ENCODE results near the gene NKX6-1. TPM values are rescaled to one million over a fixed set of nuclear protein-coding genes. Genes with fewer than 3 reads are reported as not detected.

Gene NKX6-1
- polyA plus RNA-seq, 3 donors = 0.03 to 3.2 TPM; not detected in 1

- no peak overlapping the region for H3K27ac ChIP-seq (ENCODE audit: low read depth, low read length)
- 5 to 44% (median 6%) methylated on average over 67 to 69 of the region's 69 CpGs for WGBS, 3 donors
These were observed 16.2 kb downstream of the NKX6-1 start for GRCh38 chr4:84482564-84483563.

- H3K27ac ChIP-seq (ENCODE audit: low read depth, low read length) = no peak overlapping the region
- 4 to 16% (median 5%) methylated on average over 20 of the region's 20 CpGs for WGBS, 3 donors
These were observed 17.2 kb downstream of the NKX6-1 start for GRCh38 chr4:84481860-84482245.

- no peak overlapping the region for H3K27ac ChIP-seq (ENCODE audit: low read depth, low read length)
- WGBS, 3 donors = 6 to 46% (median 8%) methylated on average over 45 of the region's 45 CpGs
These were observed 17.8 kb downstream of the NKX6-1 start for GRCh38 chr4:84481077-84481859.

GRCh38 chr4:84480082-84480481 lies 19.0 kb downstream of the NKX6-1 start:
- 16 to 49% (median 16%) methylated on average over 4 of the region's 4 CpGs for WGBS, 3 donors
- no peak overlapping the region for H3K27ac ChIP-seq (ENCODE audit: low read depth, low read length)

GRCh38 chr4:84479663-84480062 lies 19.4 kb downstream of the NKX6-1 start:
- no peak overlapping the region for H3K27ac ChIP-seq (ENCODE audit: low read depth, low read length)
- 24 to 36% (median 25%) methylated on average over 6 of the region's 6 CpGs for WGBS, 3 donors

GRCh38 chr4:84477738-84478137 lies 21.4 kb downstream of the NKX6-1 start:
- no peak overlapping the region for H3K27ac ChIP-seq (ENCODE audit: low read depth, low read length)
- 66 to 83% (median 74%) methylated on average over 1 of the region's 1 CpG for WGBS, 3 donors

- H3K27ac ChIP-seq (ENCODE audit: low read depth, low read length) = no peak overlapping the region
These were observed 25.0 kb downstream of the NKX6-1 start for GRCh38 chr4:84474107-84474506.

- no peak overlapping the region for H3K27ac ChIP-seq (ENCODE audit: low read depth, low read length)
These were observed 26.9 kb downstream of the NKX6-1 start for GRCh38 chr4:84472154-84472553.

GRCh38 chr4:84470204-84470785 lies 28.8 kb downstream of the NKX6-1 start:
- WGBS, 3 donors = 48 to 59% (median 53%) methylated on average over 4 of the region's 4 CpGs

GRCh38 chr4:84467601-84468000 lies 31.5 kb downstream of the NKX6-1 start:
- H3K27ac ChIP-seq (ENCODE audit: low read depth, low read length) = no peak overlapping the region
- WGBS, 3 donors = 54 to 56% (median 55%) methylated on average over 3 of the region's 3 CpGs

More at GRCh38 chr4:84470204-84470785, 28.8 kb downstream of the NKX6-1 start:
- no peak overlapping the region for H3K27ac ChIP-seq (ENCODE audit: low read depth, low read length)

- WGBS, 3 donors = 84 to 90% (median 88%) methylated on average over 1 of the region's 1 CpG
- no peak overlapping the region for H3K27ac ChIP-seq (ENCODE audit: low read depth, low read length)
These were observed 39.3 kb downstream of the NKX6-1 start for GRCh38 chr4:84459783-84460182.

- WGBS, 3 donors = 71% methylated on average over 4 of the region's 4 CpGs
- no peak overlapping the region for H3K27ac ChIP-seq (ENCODE audit: low read depth, low read length)
These were observed 42.9 kb downstream of the NKX6-1 start for GRCh38 chr4:84456157-84456556.

GRCh38 chr4:84455697-84456096 lies 43.4 kb downstream of the NKX6-1 start:
- WGBS, 3 donors = 63 to 74% (median 71%) methylated on average over 3 of the region's 3 CpGs
- no peak overlapping the region for H3K27ac ChIP-seq (ENCODE audit: low read depth, low read length)

GRCh38 chr4:84451546-84451945 lies 47.5 kb downstream of the NKX6-1 start:
- no peak overlapping the region for H3K27ac ChIP-seq (ENCODE audit: low read depth, low read length)
- WGBS, 3 donors = 30 to 58% (median 36%) methylated on average over 3 of the region's 3 CpGs

- no peak overlapping the region for H3K27ac ChIP-seq (ENCODE audit: low read depth, low read length)
- WGBS, 3 donors = 62 to 79% (median 64%) methylated on average over 5 of the region's 5 CpGs
These were observed 55.6 kb downstream of the NKX6-1 start for GRCh38 chr4:84443523-84443922.

GRCh38 chr4:84442778-84443177 lies 56.3 kb downstream of the NKX6-1 start:
- H3K27ac ChIP-seq (ENCODE audit: low read depth, low read length) = no peak overlapping the region
- WGBS, 3 donors = 73 to 84% (median 79%) methylated on average over 2 of the region's 2 CpGs
